HG02973 (cell line): ENCODE measurements around the gene OVCA2.
"Not testable (repeated sequence)": the region's sequence is repeated elsewhere in the genome, so short reads cannot be mapped to it uniquely, and the experiment has no call there.

Source experiments
- ATAC-seq: cut with Tn5 transposase; IDR thresholded peaks from one replicate; pipeline ENCODE4 v1.9.1; 2021; ENCODE audit warnings: moderate library complexity; ENCODE audit not compliant: unreplicated experiment

OVCA2 gene

DNA sequence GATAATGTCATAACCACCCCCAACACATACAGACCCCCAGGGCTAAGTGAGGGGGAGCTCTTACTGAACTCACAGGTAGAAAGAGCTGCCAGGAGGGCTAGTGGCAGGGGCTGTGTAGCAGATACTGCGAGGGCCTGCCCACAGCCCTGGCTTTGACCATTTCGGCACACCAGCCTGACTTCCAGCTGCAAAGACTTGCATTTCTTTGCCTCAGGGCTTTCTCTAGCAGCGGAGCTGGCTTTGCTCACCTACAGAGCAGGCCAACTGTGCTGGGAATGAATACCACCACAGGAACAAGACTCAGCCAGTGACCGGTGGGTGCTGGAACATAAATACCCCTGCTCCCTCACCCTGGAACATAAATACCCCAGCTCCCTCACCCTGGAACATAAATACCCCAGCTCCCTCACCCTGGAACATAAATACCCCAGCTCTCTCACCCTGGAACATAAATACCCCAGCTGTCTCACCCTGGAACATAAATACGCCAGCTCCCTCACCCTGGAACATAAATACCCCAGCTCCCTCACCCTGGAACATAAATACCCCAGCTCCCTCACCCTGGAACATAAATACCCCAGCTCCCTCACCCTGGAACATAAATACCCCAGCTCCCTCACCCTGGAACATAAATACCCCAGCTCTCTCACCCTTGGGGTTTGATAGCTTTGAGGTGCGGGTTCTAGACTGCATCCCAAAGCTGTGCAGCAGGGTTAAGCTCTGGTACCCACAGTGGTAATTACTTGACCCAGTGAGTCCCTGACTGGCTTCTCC, 28.4 kb upstream of the OVCA2 start:
- not testable (repeated sequence) for ATAC-seq

- ATAC-seq, result no peak
Observed at GRCh38 chr17:2013994-2014317, 27.9 kb upstream of the OVCA2 start.

DNA sequence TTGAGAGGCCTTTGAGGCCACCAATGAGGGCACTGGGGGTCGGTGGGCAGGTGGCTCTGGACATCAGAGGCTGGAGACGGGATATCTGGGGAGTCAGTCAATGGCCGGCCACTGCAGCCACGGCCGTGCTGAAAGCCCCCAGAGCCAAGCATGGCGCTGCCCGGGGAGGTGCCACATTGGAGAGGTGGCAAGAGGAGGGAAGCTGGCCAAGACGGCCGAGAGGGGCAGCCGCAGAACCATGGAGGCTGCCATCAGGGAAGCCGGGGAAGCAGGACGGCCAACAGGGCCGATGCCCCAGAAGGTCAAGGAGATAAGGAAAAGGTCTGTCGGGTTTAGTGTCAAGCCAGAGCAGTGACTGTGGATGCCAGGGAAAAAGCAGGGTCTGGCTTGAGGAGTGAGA, 26.5 kb upstream of the OVCA2 start:
- no peak for ATAC-seq

- no peak for ATAC-seq
Observed at GRCh38 chr17:2016494-2016893, 25.3 kb upstream of the OVCA2 start.

DNA sequence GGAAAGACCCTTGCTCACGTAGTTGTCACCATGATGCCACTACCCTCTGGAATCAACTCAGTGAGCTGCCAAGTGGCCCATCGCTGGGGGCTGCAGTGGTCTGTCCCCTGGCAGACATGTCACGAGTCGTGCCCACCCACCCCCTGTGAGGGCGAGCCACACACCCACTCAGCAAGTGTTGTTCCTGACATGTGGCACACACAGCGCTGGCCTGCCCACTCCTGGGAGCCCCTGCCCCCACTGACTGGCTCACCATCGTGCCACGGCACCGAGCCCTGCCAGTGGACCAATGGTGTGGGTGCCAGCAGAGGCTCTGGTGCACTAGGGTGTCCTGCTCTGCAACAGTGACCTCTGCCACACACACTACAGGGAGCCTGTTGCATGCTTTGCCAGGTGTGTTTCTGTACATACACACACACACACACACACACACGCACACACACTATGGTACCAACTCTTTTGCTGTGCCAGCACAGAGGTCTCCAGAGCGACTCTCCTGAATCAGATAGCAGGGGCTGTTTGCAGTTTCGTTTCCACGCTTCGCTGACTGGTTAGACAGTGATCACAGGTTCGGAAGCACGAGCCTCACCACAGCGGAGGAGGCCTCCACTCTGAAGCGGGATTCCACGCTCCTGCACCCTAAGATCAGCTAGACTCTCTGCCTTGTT, 24.4 kb upstream of the OVCA2 start:
- ATAC-seq, result no peak

DNA sequence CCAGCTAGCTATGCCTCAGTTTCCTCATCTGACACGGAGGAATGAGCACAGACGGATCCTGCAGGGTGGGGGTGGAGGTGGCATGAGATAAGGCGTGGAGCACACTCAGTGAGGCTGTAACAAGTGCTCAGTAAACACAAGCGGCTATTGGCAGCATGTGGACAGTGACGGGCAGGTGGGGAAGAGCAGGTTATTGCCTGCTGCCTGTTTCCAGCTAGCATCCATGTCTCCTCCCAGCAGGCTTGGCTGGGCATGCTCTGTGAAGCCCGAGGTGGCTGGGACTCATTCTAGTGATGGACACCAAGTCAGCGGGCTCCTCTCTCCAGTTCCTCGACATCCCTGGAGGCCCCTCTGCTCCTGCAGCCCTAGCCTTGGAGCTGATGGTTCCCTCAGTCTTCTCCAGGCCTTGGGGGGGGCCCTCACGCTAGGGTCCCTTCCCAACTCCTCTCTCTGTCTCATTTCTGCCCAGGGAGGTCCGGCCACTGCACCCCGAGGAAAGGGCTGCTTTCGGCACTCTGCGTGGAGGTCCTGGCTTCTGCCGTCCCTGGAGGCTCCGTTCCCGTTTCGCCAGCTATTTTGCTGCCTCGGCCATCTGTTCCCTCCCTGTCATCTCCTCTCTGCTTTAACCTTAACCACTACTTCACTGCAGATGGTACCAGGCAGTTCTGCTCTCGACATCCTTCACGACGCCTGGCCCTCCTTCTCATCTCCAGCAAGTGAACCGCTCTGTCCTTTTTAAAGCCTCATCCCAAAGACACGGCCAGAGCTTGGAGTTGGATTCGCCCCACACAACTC, 22.9 kb upstream of the OVCA2 start:
- ATAC-seq, result no peak

- ATAC-seq, result no peak
Observed at GRCh38 chr17:2019723-2020122, 22.1 kb upstream of the OVCA2 start.

GRCh38 chr17:2020721-2021120, 21.1 kb upstream of the OVCA2 start:
- no peak for ATAC-seq

- ATAC-seq, result no peak
Observed at GRCh38 chr17:2022647-2023240, 19.1 kb upstream of the OVCA2 start.

DNA sequence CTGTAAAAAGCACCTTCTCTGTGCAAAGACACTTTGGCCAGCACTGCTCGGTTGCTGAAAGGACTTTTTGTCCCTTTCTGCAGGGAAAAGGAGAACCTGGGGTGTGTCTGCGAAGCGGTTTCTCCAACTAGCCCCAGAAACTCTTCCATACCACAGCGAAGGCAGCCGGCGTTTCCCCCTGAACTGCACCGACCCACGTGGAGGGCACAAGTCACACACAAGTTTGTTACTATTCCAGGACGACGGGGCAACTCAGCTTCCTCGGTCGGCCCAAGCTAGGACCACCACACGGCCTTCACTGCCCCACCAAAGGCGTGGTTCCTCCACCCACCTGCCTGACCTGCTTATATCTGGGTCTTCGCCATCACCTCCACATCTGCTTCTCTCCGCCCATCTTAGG, 18.6 kb upstream of the OVCA2 start:
- no peak for ATAC-seq

DNA sequence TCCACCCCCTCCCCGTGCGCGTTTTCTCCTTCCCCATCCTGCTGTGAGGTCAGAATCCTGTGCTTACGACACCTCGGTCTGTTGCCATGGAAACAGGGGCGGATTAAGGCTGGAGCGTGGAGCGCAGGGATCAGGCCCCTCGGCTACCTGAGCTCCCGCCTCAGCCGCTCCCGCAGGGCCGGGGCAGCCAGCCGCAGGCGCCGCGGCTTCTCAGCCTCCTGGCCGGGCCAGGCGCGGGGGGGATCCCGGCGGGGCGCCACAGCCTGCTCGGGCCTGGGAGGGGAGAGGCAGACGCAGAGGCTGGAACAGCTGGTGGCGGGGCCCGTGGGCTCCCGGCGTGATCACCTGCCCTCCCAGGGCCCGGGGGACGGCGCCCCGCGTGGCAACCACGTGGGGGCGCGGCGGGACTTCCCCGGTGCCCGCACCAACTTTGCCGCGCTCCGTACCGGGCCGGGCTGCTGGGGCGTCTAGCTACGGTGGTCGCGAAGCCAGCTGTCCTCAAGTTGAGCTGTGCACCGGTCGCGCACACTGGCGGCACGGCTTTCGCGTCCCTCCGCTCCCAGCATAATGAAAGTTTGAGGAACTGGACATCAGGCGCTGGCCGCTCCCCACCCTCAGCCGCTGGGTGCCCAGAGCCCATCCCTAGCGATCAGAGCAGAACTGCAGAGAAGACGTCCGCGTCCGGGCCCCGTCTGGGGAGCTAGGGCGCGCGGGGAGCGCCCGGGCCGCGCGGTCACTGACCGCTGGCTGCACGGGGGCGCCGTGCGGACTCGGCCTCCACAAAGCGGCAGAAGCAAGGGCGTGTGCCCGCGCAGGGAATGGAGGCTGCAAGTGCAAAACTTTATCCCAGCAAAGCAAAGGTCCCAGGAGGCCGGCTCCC, 17.9 kb upstream of the OVCA2 start:
- no peak for ATAC-seq

DNA sequence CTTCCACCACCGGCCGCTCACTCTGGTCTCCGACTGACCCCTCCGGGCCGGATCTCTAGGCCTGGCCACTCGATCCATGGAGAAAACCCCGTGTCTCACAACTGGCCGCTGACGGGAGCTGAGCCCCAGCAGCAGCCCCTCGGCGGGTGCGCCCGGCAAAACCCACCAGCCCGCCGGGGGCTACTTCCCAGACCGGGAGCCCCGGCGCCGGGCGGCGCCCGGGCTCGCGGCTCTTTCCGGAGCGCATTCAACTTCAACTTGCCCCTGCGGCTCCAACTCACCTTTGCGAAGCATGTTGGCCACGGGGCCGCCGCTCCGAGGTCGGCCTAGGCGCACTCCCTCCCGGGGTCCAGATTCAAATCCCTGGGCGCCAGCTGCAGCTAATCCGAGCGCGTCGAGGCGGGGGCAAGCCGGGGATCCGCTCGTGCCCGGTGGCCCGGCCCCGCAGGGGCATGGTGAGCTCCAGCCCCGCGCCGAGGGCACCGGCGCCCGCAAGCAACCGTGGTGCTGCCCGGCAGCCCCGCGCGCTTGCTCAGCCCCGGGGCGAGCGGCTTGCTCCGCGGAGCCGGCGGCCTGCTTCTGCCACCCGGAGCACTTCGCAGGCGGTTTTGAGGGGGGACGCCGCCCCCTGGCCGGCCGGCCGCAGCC, 17.1 kb upstream of the OVCA2 start:
- no peak for ATAC-seq

DNA sequence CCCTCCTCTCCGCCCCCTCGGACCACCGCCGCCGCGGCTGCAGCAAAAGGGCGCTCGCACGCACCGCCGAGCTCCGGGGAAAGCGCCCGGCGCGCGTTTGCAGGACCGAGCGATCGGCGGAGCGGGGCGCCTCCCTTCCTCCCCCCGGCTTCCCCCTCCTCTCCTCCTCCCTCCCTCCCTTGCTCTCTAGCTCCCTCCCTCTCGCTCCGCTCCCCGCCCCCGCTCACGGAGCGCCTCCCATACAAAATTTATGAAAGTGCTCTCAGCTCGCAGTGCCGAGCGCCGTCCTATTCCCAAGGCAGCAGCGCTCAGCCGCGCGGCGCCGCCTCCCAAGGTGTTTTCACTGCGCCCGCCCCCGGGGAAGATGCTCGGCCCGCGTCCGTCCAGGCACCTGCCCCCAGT, 16.6 kb upstream of the OVCA2 start, which contains the start of gene RTN4RL1:
Gene RTN4RL1 (minus strand): TSS at position 115 of the 402 bp plus-strand sequence. CDS start 469 bp downstream, outside the sequence.
- no peak for ATAC-seq

DNA sequence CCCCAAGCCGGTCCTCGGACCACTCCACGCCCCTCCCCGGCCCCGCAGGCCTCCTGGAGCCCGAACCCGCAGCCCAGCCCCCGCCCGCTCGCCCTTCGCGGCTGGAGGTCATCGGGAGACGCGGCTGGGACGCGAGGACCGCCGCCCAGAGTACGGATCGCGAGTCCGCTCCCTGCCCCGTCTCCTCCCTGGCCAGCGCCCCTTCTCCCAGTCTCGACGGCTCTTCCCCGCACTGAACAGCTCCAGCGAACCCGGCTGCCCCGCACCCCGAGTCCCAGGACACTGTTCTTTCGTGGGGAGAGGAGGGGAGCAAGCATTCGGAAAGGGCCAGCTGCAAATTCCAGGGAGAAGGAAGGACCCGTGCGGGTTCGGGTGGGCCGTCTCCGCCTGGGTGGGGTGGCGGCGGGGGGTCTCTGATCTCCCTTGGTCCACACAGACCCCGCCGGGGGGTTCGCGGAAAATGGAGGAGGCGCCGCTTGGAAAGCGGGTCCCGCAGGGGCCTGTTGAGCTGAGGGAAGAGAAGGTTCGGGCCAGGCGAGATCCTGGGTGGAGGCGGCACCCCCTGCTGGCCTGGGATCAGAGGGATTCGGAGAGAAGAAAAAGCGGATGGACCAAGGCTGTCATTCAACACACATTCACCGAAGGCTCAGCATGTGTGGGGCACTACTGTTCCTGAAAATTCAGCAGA, 16.1 kb upstream of the OVCA2 start:
- no peak for ATAC-seq

DNA sequence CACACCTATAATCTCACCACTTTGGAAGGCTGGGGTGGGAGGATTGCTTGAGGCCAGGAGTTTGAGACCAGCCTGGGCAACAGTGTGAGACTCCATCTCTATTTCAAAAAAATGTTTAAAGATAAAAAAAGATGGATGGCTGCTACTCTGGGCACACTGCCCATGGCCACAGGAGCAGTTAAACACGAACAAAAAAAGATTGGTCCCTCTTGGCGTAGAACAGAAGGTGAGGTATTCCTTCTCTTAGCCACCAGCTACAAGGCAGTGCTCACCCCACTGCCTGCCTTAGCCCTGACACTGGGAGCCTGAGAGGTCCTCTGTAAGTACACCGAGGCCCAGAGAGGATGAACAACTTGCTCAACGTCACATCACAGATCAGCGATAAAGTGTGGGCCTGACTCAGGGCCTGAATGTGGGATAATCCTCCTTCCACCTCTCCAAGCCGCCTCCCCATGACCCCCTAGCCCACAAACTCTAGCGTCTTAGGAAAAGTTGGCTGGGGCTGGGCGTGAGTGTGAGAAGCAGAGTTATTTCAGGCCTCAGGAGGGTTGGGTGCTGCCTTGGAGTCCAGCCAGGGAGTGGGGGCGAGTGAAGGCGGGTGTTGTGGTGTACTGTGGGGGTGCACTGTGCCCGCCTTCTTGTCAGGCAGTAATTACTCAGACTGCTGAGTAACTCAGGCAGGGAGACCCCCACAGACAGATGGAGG, 14.1 kb upstream of the OVCA2 start:
- ATAC-seq, result no peak

DNA sequence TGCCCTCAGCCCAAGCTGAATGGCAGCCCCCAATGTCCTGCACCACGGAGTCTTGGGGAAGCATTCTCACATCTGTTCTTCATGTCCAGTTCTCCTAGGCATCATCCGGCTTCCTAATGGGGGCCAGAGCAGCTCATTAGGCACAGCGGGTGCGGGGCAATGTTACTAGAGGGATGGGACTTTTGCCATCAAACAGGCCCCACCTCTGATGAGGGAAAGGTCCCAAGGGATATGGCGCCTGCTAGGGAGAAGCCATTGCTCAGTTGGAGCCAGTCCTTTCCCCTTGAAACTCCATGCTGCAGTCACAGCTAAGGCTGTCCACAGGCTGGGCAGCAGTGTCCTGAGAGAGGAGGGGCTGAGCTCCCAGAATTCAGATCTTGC, 13.6 kb upstream of the OVCA2 start:
- ATAC-seq, result no peak

- ATAC-seq, result no peak
Observed at GRCh38 chr17:2028737-2029136, 13.1 kb upstream of the OVCA2 start.

- ATAC-seq, result peak; percentile 64
Observed at GRCh38 chr17:2029911-2030778, 11.7 kb upstream of the OVCA2 start, which contains the start of gene DPH1. Gene DPH1, plus strand, starts transcription at chr17:2030153. Its CDS starts 17 bp downstream, at chr17:2030170.
